ENCODE data around the gene ZNF775.

ZNF775 gene

GRCh38 chr7:150377196-150377595 lies 1.9 kb upstream of the ZNF775 start:
- Histone ChIP-seq H4K20me1 (ENCODE audit: control insufficient read depth, insufficient read depth, low read depth, low read length) (0 out of 2 replicates have a peak, but pooled peaks cover 5% of the 10 kb centered on the region), H3K9me3 (ENCODE audit: control insufficient read depth, insufficient read depth, low read length) (no peaks in the 10 kb centered on the region), H3K36me3 (ENCODE audit: control insufficient read depth, low read length) (peaks cover 29% of the 10 kb centered on the region), H3K27me3 (ENCODE audit: control insufficient read depth, low read length) (no peaks in the 10 kb centered on the region), H3K4me2 (ENCODE audit: low read length) (peak overlapping the region; percentile 94), H3K79me2 (ENCODE audit: control insufficient read depth, low read length) (peaks cover 53% of the 10 kb centered on the region), H3K4me3 (ENCODE audit: low read length) (peak overlapping the region; percentile 79), H3F3A (ENCODE audit: control insufficient read depth, insufficient read depth) (peaks cover 39% of the 10 kb centered on the region), H3K9me2 (replicated peaks; ENCODE audit: control insufficient read depth, low read length) (no peaks in the 10 kb centered on the region), H3K4me1 (ENCODE audit: control insufficient read depth, low read length) (peaks cover 78% of the 10 kb centered on the region), H3K27ac (ENCODE audit: low read depth, low read length) (peak overlapping the region; percentile 81)
- TF ChIP-seq EZH2phosphoT487 (IDR thresholded peaks at IDR 0.05; ENCODE audit: borderline replicate concordance, low read length) (no peak), CTCF (IDR thresholded peaks at IDR 0.05; ENCODE audit: low read depth, low read length, poor library complexity, severe bottlenecking) (no peak)

GRCh38 chr7:150377635-150378034 lies 1.5 kb upstream of the ZNF775 start:
- H3K27ac ChIP-seq (ENCODE audit: low read depth, low read length) = peak overlapping the region; percentile 81
- H3K4me3 ChIP-seq (ENCODE audit: low read length) = peak overlapping the region; percentile 79
- peak overlapping the region; percentile 94 for H3K4me2 ChIP-seq (ENCODE audit: low read length)
- H3K27me3 ChIP-seq (ENCODE audit: control insufficient read depth, low read length) = no peaks in the 10 kb centered on the region
- H3K4me1 ChIP-seq (ENCODE audit: control insufficient read depth, low read length) = peaks cover 80% of the 10 kb centered on the region
- TF ChIP-seq EZH2phosphoT487 (IDR thresholded peaks at IDR 0.05; ENCODE audit: borderline replicate concordance, low read length) (no peak), CTCF (IDR thresholded peaks at IDR 0.05; ENCODE audit: low read depth, low read length, poor library complexity, severe bottlenecking) (no peak)
- no peaks in the 10 kb centered on the region for H3K9me2 ChIP-seq (replicated peaks; ENCODE audit: control insufficient read depth, low read length)
- peaks cover 53% of the 10 kb centered on the region for H3K79me2 ChIP-seq (ENCODE audit: control insufficient read depth, low read length)
- peaks cover 39% of the 10 kb centered on the region for H3F3A ChIP-seq (ENCODE audit: control insufficient read depth, insufficient read depth)
- H3K36me3 ChIP-seq (ENCODE audit: control insufficient read depth, low read length) = peaks cover 25% of the 10 kb centered on the region
- H4K20me1 ChIP-seq (ENCODE audit: control insufficient read depth, insufficient read depth, low read depth, low read length) = 0 out of 2 replicates have a peak, but pooled peaks cover 5% of the 10 kb centered on the region
- no peaks in the 10 kb centered on the region for H3K9me3 ChIP-seq (ENCODE audit: control insufficient read depth, insufficient read depth, low read length)

- no peaks in the 10 kb centered on the region for H3K27me3 ChIP-seq (ENCODE audit: control insufficient read depth, low read length)
- peaks cover 43% of the 10 kb centered on the region for H3F3A ChIP-seq (ENCODE audit: control insufficient read depth, insufficient read depth)
- H3K4me2 ChIP-seq (ENCODE audit: low read length) = peak overlapping the region; percentile 94
- H3K36me3 ChIP-seq (ENCODE audit: control insufficient read depth, low read length) = peaks cover 18% of the 10 kb centered on the region
- H3K79me2 ChIP-seq (ENCODE audit: control insufficient read depth, low read length) = peaks cover 53% of the 10 kb centered on the region
- H3K27ac ChIP-seq (ENCODE audit: low read depth, low read length) = peak overlapping the region; percentile 81
- peaks cover 80% of the 10 kb centered on the region for H3K4me1 ChIP-seq (ENCODE audit: control insufficient read depth, low read length)
- H3K9me2 ChIP-seq (replicated peaks; ENCODE audit: control insufficient read depth, low read length) = no peaks in the 10 kb centered on the region
- TF ChIP-seq EZH2phosphoT487 (IDR thresholded peaks at IDR 0.05; ENCODE audit: borderline replicate concordance, low read length) (no peak), CTCF (IDR thresholded peaks at IDR 0.05; ENCODE audit: low read depth, low read length, poor library complexity, severe bottlenecking) (peak; percentile 58)
- 0 out of 2 replicates have a peak, but pooled peaks cover 5% of the 10 kb centered on the region for H4K20me1 ChIP-seq (ENCODE audit: control insufficient read depth, insufficient read depth, low read depth, low read length)
- peak overlapping the region; percentile 79 for H3K4me3 ChIP-seq (ENCODE audit: low read length)
- no peaks in the 10 kb centered on the region for H3K9me3 ChIP-seq (ENCODE audit: control insufficient read depth, insufficient read depth, low read length)
Measured at GRCh38 chr7:150378115-150378852, 846 bp upstream of the ZNF775 start.

Data from DOHH2 (cell line).